OCI-M2 (cell line): ENCODE results near the gene HACL1.
"Not testable (repeated sequence)": the region's sequence is repeated elsewhere in the genome, so short reads cannot be mapped to it uniquely, and the experiment has no call there.

Experiments
- DNase-seq: peaks from one replicate; lab custom pipeline; 2025; ENCODE audit not compliant: unreplicated experiment; lab: John Stamatoyannopoulos, UW

The HACL1 gene

GRCh38 chr3:15630646-15631350, 29.4 kb upstream of the HACL1 start:
- no peak for DNase-seq

DNA sequence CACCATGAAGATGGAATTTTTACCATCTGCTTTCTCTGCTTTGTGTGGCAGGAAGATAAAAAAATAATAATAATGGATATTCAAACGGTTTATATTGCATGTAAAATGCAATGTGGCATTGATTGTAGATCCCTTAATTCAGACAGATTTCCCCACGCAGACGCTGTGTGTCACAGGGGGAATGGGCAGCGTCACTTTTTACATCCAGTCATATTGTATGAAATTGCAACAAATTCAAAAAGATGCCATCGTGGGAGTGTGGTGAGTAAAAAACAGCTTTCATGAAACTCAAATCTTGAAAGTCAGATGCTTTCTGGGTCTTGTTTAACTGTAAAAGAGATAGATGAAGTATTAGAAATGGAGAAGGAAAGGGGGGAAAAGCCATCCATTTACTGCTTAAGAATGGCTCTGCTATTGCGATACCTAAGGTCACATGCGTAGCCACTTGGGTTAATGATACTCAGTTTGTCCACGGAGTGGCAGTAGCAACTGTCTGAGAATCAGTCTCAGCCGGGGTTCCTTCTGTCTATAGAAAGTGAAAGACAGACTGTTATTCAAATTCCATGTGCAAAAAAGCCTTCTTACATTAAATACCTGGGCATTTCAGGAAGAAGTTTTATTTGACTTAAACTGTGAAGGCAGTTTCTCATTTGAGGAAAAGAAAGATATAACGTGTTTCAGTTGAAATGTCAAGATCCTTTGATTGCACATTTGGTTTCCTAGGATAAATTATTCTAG, 28.7 kb upstream of the HACL1 start:
- no peak for DNase-seq

DNA sequence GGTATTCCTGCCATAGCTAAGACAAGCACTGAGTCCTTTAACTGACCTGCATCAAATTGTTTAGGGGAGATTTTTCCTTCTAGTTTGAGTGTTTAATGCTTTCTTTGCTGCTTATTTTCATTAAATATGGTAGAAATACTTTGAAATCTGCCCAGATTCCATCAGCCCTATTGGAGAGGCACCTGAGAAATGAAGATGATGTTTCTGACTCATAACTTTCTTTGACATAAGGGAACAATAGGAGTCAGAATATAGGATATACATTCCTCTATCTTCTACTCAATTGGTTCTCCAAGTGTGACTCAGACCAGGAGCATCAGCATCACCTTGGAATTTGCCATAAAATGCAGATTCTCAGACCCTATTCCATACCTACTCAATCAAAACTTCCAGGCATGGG, 27.6 kb upstream of the HACL1 start:
- no peak for DNase-seq

DNA sequence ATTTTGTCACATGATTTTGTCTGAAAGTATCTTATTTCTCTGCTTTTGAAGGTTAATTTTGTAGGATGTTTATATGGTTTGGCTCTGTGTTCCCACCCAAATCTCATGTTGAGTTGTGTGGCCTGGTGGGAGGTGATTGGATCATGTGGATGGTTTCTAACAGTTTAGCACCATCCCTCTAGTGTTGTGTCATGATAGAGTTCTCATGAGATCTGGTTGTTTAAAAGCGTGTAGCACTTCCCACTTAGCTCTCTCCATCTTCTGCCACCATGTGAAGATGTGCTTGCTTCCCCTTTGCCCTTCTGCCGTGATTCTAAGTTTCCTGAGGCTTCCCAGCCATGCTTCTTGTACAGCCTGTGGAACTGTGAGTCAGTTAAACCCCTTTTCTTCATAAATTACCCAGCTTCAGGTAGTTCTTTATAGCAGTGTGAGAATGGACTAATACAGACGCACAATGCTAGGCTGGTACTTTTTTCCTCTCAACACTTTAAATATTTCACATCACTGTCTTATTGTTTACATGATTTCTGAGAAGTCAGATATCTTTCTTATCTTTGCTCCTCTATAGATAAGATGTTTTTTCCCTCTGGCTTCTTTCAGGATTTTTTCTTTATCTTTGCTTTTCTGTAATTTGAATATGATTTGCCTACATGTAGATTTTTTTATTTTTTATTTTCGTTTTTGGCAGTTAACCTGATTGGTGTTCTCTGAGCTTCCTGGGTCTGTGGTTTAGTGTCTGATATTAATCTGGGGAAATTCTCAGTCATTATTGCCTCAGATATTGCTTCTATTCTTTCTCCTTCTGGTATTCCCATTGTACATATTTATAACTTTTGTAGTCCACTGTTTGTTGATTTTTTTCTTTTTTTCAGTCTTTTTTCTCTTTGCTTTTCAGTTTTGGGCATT, 22.4 kb upstream of the HACL1 start:
- no peak for DNase-seq

GRCh38 chr3:15619659-15620464, 18.5 kb upstream of the HACL1 start:
- not testable (repeated sequence) for DNase-seq

DNA sequence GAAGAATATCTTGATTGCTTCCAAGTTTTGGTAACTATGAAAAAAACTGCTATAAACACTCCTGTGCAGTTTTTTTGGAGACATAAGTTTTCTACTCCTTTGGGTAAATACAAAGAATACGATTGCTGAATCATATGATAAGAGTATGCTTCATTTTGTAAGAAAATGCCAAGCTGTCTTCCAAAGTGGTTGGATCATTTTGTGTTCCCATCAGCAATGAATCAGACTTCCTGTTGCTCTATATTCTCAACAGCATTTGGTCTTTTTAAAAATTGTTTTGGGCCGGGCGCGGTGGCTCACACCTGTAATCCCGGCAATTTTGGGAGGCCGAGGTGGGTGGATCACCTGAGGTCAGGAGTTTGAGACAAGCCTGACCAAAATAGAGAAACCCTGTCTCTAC, 14.7 kb upstream of the HACL1 start:
- DNase-seq, result no peak

DNA sequence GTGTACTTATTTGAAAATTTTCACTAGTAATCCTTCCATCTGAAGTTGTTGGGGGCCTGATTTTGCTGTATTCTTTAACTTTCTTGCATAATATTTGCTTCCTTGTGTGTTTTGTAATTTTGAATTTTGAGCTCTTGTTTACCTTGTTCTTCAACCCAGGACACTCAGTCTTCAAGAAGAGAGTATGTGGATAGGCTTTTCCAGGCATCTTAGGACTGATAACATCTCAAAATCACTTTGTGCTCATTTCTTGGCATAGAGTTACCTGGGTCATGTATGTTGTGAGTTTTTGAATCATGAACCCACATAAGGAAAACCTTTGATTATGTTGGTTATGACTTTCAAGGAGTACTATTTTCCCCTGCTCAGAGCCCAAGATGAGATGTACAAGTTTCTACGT, 13.6 kb upstream of the HACL1 start:
- no peak for DNase-seq

DNA sequence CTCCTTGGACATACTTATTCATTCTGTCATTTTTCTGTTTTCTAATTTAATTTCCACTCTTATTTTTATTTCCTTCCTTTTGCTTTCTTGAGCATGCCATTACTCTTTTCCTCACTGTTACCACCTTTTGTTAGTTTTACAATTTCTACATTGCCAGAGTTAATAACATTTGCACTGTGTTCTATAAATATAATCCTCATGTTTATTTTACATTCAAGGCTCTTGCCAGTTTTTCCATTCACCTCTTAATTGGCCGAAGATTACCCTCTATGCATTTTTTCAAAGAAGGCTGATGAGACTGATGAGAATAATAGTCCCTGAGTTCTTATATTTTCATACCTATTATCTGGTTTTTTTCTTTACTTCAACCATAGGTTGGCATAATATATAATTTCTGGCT, 10.6 kb upstream of the HACL1 start:
- no peak for DNase-seq

DNA sequence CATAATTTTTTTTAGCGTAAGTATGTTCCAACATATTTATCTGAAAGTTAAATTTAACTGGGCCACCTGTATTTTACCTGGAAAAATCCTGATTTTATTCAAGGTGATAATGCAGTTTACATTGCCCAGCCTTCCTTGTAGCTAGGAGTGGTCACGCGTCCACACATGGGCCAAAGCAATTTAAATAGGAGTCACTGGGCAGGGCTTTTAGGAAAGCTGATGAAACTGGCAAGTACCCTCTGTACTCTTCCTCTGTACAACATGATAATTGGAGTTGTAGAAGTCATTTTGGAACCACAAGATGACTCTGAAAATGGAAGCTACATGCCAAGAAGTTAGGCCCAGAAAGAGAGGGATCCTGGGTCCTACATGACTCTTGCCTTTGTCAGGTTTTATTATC, 9.6 kb upstream of the HACL1 start:
- no peak for DNase-seq

DNA sequence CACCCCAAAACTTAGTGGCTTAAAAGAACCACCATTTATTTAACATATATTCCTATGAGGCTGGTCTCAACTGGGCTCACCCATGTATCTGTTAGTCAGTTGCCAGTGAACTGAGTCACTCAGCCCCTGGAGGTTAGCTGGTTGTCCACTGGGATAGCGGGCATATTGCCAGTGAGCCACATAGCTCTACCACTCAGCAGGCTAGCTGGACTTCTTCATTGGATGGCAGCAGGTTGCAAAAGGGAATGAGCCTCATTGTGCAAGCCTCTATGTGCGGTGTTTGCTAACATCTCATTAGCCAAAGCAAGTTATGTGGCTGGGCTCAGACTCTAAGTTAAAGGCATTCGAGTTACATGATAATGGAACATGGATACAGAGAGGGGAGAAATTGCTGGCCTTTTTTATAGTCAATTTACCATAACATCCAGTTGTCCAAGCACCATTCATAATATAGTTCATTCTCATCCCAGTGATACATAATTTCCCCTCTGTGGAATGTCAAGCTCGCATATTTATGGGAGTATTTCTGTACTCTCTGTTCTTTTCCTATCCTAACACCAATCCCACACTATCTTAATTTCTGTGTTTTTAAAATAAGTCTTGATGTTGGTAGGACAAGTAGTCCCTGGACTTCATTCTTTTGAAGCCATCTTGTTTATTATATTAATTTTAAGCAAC, 8.9 kb upstream of the HACL1 start:
- DNase-seq, result no peak

DNA sequence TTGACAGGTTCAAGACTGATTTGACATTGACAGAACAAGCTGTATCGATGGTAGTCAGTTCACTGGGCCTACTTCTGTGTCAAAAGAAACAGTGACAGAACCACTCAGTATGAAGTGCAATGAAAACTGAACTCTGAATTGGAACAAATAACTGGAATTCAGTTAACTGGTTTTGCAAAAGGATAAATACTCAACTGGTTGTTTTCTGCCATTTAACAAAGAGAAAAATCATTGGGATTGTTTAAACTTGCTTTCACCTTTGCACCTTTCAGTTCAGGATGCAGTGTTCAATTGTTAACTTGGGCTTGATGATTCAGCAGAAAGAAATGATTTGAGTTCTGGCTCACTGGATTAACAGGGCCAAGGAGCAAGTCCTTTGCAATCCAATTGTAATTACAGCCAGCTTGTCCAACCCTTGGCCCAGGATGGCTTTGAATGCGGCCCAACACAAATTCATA, 5.1 kb upstream of the HACL1 start:
- no peak for DNase-seq

- not testable (repeated sequence) for DNase-seq
Measured at GRCh38 chr3:15604584-15604983, 3.2 kb upstream of the HACL1 start.

GRCh38 chr3:15602816-15603215, 1.4 kb upstream of the HACL1 start:
- not testable (repeated sequence) for DNase-seq

DNA sequence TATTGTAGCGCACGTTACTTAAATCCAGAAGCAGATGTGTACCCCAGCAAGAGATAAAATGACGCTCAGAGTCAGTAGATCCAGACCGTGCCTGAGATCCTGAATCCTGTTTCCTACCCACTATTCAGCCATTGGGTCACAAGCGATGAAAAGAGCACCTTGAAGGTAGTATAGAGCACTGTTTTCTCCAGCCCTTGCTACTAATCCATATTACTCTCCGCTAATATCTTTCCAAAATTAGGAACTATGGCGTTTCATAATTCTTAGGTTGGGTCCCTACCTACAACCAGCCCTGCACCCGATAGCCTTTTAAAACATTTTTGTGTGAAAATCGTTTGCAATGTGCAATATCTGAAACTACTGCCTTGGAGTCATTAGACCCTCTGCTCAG, 772 bp upstream of the HACL1 start:
- DNase-seq, result no peak

GRCh38 chr3:15601046-15601398, 347 bp downstream of the HACL1 start:
- no peak for DNase-seq

GRCh38 chr3:15595955-15596354, 5.4 kb downstream of the HACL1 start:
- no peak for DNase-seq

DNA sequence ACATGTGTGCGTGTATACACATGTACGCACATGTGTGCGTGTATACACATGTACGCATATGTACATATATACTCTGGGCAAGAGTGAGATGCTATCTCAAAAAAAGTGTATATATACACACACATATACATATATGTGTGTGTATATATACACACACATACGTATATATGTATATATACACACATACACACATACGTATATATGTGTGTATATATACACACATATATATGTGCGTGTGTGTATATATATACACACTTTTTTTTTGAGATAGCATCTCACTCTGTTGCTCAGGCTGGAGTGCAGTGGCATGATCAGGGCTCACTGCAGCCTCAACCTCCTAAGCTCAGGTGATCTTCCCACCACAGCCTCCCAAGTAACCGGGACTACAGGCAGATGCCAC, 8.4 kb downstream of the HACL1 start:
- no peak for DNase-seq

DNA sequence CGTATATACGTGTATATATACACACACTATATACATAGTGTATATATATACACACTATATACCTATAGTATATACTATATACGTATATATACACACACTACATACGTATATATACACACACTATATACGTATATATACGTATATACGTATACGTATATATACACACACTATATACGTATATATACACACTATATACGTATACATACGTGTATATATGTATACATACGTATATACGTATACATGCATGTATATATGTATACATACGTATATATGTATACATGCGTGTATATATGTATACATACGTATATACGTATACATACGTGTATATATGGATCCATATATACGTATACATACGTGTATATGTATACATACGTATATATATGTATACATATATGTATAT, 9.4 kb downstream of the HACL1 start:
- no peak for DNase-seq

DNA sequence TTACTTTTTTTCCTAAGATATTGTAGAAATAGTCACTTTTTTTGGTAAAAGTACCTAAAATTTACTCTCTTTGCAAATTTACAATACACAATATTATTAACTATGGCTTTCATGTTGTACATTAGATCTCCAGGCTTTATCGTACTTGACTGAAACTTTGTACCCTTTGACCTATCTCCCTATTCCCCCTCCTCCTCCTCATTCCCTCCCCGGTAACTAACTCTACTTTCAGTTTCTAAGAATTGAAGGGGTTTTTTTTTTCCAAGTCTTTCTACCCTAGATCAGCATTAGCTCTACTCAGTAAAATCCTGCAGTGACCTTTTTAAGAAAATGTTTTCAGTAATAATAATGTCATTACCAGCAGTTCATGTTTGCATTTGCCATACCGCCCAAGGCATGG, 10.1 kb downstream of the HACL1 start:
- no peak for DNase-seq

GRCh38 chr3:15585111-15585845, 16.1 kb downstream of the HACL1 start:
- no peak for DNase-seq
